SW480 (cell line): ENCODE measurements around the gene TTLL11.
"Not testable (repeated sequence)": the region's sequence is repeated elsewhere in the genome, so short reads cannot be mapped to it uniquely, and the experiment has no call there.

Experiments used
- DNase-seq: peaks from one replicate; pipeline ENCODE4 v3.0.0-alpha.2; 2016; ENCODE audit warnings: low spot score

TTLL11 gene

GRCh38 chr9:121901616-121902015 is 191.5 kb downstream of the TTLL11 start:
- DNase-seq, result no peak

DNA sequence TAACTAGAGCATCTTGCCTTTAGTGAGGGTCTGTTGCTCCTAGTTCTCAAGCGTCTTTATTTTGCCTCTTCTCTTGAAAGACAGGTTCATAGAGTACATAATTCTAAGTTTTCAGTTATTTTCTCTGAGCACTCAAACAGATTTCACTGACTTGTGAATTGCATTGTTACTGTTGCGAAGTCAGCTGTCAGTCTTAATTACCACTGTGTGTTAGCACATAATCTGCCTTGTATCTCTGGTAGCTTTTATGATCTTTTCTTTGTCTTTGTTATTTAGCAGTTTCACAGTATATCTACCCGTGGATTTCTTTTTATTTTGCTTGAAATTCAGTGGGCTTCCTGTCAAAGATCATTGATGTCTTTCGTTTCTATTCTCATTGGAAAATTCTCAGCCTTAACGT is 192.9 kb downstream of the TTLL11 start:
- no peak for DNase-seq

DNA sequence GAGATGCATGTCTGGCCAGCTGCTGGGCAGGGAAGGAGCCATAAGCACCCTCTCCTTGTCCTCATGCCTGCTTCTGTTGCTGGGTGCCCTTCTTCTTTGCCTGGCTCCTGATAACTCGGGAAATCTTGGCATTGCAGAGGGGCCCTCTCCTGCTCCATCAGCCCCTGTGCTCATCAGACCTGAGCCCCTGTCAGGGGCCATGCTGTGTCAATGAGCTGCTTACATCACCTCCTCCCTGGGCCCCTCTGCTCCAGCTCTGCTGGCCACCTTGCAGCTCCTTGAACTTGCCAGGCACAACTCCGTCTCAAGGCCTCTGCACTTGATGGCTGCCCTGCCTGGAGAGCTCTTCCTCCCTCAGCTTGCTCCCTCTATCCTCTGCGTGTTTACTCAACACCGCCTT is 194.3 kb downstream of the TTLL11 start:
- DNase-seq, result no peak

DNA sequence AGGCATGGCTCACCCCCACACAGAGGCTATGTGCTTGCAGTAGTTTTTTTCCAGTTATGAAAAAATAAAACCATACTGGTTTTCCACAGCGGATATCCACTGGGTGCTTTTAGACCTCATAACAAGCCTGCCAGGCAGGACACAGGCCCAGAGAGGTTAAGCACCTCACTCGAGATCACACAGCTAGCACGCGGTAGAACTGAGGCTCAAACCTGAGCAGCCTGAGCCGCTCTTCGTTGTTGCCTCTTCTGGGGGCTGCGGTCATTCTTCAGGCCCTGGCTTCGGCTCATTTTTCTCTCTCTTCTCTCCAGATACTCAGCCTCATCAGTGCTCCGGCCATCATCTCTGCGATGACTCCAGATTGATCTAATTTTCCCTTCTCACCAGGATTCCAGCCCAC is 196.0 kb downstream of the TTLL11 start:
- DNase-seq, result no peak

- DNase-seq, result no peak
Observed at GRCh38 chr9:121896545-121896943, 196.6 kb downstream of the TTLL11 start.

DNA sequence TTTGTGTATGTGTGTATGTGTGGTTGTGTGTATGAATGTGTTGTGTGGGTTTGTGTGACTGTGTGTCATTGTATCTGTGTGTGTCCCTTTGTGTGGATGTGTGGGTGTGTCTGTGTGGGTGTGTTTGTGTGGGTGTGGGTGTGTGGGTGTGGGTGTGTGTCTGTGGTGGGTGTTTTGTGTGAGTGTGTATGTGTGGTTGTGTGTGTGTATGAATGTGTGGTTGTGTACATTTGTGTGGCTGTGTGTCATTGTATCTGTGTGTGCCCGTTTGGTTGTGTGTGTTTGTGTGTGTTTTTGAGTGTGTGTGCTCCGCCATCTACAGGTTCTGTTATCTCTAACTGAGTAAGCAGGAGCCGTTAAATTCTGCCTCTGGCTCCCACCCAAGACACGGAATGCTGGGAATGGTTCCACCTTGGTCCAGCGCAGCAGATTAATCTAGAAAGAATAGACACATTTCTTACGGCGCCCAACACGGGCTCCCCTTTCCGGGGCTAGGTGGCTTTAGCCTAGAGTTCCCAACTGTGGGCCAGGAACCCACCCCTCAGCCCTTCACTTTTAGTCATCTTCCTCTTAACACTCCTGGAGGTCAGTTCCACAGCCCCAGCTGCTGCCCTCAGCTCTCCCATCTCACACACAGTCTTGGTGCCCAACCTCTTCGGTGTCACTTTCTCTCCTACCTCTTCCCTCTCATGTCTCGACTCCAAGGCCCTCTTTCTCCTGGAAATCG is 197.1 kb downstream of the TTLL11 start:
- no peak for DNase-seq

DNA sequence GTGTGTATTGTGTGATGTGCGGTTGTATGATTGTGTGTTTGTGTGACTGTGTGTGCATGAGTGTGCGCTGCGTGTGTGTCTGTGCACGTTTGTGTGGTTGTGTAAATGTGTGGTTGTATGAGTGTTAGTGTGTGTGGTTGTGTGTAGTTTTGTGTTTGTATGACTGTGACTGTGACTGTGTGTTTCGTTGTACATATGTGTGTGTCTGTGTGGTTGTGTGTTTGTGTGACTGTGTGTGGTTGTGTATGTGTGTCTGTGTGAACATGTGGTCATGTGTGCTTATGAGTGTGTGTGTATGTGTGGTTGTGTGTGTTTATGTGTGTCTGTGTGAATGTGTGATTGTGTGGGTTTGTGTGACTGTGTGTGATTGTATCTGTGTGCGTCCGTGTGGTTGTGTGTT is 197.8 kb downstream of the TTLL11 start:
- DNase-seq, result no peak

DNA sequence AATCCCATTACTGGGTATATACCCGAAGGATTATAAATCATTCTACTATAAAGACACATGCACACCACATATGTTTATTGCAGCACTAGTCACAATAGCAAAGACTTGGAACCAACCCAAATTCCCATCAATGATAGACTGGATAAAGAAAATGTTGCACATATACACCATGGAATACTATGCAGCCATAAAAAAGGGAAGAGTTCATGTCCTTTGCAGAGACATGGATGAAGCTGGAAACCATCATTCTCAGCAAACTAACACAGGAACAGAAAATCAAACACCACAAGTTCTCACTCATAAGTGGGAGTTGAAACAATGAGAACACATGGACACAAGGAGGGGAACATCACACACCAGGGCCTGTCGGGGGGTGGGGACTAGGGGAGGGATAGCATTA is 198.7 kb downstream of the TTLL11 start:
- DNase-seq, result not testable (repeated sequence)

DNA sequence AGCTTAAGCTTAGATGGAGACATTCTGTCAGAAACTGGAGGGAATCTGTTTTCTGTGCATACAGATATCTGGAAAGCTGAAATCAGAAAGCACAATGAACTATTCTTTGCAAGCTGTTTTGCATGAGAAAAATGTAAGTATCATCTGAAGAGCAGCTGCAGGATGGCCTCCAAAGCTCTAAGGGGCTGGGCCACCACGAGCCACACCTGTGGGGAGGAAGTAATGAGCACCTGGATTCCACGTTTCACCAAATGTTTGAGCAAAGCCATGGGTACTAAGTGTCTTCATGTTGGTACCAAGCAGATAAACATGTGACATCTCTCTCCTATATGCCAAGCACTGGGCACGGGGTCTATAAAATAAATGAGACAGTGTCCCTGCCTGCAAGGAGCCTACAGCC is 199.3 kb downstream of the TTLL11 start:
- no peak for DNase-seq

DNA sequence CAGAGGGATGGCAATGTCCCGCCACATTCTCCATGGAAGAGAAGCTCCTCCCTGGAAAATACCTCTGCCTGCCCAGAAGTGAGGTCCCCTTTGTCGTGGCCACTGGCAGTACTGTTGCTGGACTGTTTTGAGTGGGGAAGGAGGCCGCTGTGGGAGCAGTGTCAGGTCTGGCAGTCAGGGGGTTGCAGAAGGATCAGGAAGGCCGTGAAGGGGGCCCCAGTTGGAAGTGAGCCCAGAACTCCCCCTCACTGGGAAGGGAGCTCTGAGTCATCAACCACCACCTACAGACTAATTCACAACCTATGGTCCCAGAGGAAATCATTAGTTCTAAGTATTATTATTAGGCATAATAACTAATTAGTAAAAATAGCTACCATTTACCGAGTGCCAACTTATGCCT is 200.4 kb downstream of the TTLL11 start:
- no peak for DNase-seq

DNA sequence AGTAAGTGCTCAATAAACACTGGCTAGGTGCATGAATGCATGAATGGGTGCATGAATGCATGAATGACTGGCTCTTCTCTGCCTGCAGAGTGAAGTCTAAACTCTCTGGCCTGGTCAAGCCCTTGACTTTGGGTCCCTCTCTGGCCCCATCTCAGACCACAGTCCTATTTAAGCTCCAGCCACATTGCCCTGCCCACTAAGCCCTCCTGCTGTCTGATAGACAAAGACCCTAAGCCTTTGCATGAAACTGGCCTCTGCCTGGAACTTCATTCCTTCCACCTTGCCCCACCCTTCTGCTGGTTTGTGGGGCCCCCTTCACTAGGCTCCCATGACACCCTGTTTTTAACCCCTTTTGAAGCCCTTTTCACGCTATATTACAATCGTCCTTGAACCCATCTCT is 202.4 kb downstream of the TTLL11 start:
- no peak for DNase-seq

DNA sequence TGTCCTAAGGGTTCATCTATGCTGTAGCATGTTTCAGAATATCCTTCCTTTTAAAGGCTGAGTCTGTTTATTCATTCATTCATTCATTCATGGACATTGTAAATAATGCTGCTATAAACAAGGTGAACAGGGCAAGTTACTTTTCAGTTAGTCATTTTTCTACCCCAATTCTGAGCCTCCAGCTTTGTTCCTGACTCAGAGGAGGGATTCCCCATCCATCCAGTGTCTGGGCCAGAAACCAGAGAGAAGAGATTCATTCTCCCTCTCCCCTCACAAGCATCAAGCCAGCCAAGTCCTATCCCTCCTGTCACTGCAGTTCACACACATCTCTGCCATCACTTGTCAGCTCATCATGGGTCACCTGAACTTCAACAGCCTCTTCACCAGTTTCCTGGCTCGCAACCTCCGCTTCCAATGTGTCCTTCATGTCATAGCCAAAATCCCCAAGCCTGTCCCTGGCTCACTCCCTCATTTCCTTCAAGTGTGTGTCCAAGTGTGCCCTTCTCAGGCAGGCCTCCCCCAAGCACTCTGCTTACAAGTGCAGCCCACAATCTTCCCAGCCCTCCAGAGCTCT is 203.0 kb downstream of the TTLL11 start:
- no peak for DNase-seq

- no peak for DNase-seq
Observed at GRCh38 chr9:121888438-121888775, 204.7 kb downstream of the TTLL11 start.

DNA sequence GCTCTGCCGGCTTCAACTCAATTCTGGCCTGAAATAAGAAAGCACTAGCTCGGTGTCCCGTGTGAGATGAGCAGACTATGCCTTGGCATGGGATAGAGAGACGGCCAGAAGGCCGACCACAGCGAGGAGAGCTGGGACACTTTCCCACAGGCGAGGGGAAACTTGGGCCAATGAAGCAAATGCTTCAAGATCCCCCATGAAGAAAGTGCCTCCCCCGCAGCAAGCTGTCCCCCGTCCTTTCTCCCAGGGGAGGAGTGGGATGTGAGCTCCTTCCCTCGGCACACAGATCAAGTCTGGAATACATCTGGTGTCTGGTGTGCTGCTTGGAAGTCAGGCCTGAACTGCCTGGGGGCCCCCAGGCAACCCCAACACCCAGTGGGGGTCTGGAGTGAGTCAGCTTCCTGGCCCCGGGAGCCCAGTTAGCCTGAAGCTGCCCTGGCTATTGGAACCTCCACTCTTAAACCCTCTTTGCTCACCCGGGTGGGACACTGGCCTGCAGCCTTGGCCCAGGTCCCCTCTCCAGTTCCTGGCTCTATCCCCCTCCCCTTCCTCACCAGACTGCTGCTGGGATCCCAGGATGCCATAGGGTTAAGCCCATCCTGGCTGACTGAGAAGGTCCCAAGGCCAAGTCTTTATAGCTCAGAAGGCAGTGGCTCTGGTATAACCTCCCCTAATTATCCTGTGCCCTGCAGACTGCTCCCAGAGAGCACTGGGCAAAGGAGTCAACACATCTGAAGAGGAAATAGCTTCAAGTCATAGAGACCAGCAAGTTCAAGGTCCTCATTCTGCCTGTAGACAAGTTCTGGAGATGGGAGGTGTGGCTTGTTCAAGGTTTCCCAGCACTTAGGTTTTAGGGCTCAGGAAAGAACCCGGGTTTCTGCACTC is 205.3 kb downstream of the TTLL11 start:
- DNase-seq, result no peak

- no peak for DNase-seq
Observed at GRCh38 chr9:121886759-121887485, 206.2 kb downstream of the TTLL11 start.

- no peak for DNase-seq
Observed at GRCh38 chr9:121885345-121885901, 207.7 kb downstream of the TTLL11 start.

DNA sequence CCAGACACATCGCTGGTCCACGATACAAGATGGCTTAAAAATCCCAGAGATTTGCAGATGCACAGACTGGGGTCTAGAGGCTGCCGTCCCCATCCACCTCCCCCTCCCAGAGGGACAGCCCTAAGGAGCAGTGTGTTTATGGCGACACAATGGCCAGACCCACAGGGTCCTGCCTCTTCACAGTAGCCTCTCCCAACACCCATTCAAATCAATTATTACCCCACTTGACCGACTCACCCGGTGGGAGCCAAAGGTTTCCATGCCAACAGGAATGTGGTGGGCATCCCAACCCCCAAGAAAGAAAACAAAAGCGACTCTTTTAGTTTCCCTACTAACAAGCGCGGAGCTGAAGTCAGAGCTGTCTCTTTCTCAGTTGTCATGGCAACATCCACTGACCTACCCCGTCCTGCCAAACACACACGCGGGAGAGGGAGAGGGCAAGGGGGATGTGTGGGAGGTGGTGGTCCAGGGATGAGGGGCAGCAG is 209.0 kb downstream of the TTLL11 start:
- DNase-seq, result no peak

DNA sequence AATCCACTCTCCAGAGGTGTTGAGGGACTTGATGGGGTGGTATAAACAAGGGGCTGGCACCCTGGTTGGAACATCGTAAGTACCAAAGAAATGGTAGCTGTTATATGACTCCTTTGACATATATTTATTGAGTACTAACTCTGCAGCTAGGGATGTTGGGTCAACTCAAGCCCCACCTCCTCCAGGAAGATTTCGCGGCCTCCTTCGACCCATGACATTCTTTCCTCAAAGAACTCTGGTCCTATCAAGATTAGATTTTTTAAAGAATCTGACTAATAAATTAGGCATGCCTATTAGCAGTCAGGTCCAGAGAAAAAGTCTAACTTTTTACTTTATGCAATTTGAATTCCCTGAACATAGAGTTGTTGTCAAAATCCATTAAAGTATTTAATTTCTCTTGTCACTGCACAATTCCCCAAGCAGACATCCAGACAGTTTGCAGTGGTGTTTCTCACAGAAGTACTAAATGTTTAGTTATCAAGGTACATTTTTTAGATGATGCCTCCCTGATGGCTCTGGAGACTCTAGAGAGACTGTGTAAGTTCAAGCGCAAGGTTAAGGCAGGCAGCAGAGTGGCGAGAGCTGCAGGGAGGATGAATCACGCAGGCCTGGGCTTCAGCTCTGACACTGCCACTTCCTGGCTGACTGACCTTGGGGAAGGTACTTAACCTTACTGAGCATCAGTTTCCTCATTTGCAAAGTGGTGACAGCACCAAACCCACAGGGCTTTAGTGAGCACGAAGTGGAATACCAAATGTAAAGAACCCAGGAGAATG is 209.6 kb downstream of the TTLL11 start:
- DNase-seq, result no peak

DNA sequence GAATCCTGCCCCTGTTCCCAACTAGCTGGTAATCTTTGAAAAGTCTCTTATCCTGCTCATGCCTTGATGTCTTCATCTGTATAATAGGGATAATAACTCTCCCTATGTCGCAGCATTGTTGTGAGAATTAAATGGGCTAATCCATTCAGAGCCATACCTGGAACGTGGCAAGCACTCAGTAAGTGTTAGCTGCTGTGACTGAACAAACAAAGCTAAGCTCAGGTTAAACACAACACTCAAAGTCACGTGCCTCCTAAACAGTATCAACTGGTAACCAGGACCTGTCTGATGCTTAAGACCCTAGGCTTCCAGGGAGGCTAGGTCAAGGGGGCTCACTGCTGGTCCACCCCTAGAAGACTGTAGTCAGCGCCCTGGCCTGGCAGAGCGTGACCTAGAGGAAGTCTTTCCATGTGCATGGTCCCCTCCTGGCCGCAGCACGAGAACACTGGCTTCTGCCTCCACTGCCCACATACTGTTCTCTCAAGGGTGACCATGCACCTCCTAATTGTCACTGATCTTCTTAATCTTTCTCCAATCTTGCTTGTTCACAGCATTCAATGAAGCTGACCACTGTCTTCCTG is 211.1 kb downstream of the TTLL11 start:
- DNase-seq, result no peak

- DNase-seq, result no peak
Observed at GRCh38 chr9:121880343-121880898, 212.7 kb downstream of the TTLL11 start.
